ENCODE data around the gene FOXP1.

- TF ChIP-seq, protein P1, sequence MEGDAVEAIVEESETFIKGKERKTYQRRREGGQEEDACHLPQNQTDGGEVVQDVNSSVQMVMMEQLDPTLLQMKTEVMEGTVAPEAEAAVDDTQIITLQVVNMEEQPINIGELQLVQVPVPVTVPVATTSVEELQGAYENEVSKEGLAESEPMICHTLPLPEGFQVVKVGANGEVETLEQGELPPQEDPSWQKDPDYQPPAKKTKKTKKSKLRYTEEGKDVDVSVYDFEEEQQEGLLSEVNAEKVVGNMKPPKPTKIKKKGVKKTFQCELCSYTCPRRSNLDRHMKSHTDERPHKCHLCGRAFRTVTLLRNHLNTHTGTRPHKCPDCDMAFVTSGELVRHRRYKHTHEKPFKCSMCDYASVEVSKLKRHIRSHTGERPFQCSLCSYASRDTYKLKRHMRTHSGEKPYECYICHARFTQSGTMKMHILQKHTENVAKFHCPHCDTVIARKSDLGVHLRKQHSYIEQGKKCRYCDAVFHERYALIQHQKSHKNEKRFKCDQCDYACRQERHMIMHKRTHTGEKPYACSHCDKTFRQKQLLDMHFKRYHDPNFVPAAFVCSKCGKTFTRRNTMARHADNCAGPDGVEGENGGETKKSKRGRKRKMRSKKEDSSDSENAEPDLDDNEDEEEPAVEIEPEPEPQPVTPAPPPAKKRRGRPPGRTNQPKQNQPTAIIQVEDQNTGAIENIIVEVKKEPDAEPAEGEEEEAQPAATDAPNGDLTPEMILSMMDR (IDR thresholded peaks at IDR 0.05): no peak
- TF ChIP-seq POLR2AphosphoS5 (IDR thresholded peaks at IDR 0.05; ENCODE audit: low read depth, low read length): no peak
- TF ChIP-seq SIN3A (IDR thresholded peaks at IDR 0.05; ENCODE audit: borderline replicate concordance, insufficient read depth, low read depth, low read length): no peak
- no peak for TF ChIP-seq TCF7L2 (IDR thresholded peaks at IDR 0.05; ENCODE audit: low read depth, low read length)
These were observed 62.5 kb downstream of the FOXP1 start for GRCh38 chr3:71521021-71521352.

Data from Panc1 (cell line).